Measurements from ENCODE around the gene NFATC2IP.

- TF ChIP-seq POLR2A (IDR thresholded peaks at IDR 0.05; ENCODE audit: low read depth, low read length): peak; percentile 64
- TF ChIP-seq TCF12 (IDR thresholded peaks at IDR 0.05; ENCODE audit: low read depth, low read length): no peak
- TF ChIP-seq NKRF (conservative IDR thresholded peaks at IDR 0.05): no peak
- no peak for TF ChIP-seq EGR1 (IDR thresholded peaks at IDR 0.05; ENCODE audit: borderline replicate concordance in 1 of 2, low read depth in 2 of 2, low read length in 2 of 2)
- no peak for TF ChIP-seq EZH2 (IDR thresholded peaks at IDR 0.05; ENCODE audit: borderline replicate concordance, control insufficient read depth, low read depth, low read length)
- TF ChIP-seq, protein P1, sequence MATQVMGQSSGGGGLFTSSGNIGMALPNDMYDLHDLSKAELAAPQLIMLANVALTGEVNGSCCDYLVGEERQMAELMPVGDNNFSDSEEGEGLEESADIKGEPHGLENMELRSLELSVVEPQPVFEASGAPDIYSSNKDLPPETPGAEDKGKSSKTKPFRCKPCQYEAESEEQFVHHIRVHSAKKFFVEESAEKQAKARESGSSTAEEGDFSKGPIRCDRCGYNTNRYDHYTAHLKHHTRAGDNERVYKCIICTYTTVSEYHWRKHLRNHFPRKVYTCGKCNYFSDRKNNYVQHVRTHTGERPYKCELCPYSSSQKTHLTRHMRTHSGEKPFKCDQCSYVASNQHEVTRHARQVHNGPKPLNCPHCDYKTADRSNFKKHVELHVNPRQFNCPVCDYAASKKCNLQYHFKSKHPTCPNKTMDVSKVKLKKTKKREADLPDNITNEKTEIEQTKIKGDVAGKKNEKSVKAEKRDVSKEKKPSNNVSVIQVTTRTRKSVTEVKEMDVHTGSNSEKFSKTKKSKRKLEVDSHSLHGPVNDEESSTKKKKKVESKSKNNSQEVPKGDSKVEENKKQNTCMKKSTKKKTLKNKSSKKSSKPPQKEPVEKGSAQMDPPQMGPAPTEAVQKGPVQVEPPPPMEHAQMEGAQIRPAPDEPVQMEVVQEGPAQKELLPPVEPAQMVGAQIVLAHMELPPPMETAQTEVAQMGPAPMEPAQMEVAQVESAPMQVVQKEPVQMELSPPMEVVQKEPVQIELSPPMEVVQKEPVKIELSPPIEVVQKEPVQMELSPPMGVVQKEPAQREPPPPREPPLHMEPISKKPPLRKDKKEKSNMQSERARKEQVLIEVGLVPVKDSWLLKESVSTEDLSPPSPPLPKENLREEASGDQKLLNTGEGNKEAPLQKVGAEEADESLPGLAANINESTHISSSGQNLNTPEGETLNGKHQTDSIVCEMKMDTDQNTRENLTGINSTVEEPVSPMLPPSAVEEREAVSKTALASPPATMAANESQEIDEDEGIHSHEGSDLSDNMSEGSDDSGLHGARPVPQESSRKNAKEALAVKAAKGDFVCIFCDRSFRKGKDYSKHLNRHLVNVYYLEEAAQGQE (IDR thresholded peaks at IDR 0.05; ENCODE audit: low read depth, low read length): no peak
- no peak for TF ChIP-seq TCF7 (IDR thresholded peaks at IDR 0.05; ENCODE audit: borderline replicate concordance)
- no peak for TF ChIP-seq STAT3 (IDR thresholded peaks at IDR 0.05; ENCODE audit: low read depth, low read length)
- TF ChIP-seq MAX (IDR thresholded peaks at IDR 0.05; ENCODE audit: low read depth, low read length): no peak
- no peak for TF ChIP-seq HDAC6 (IDR thresholded peaks at IDR 0.05; ENCODE audit: unreplicated experiment)
- no peak for TF ChIP-seq POLR2AphosphoS5 (IDR thresholded peaks at IDR 0.05; ENCODE audit: low read length)
- TF ChIP-seq CTCF (IDR thresholded peaks at IDR 0.05 in 2 of 3, conservative IDR thresholded peaks at IDR 0.05 in 1 of 3; ENCODE audit: control insufficient read depth in 2 of 3, extremely low read depth in 1 of 3, insufficient read depth in 1 of 3, low read depth in 3 of 3, low read length in 3 of 3): no peak
- no peak for TF ChIP-seq SUZ12 (IDR thresholded peaks at IDR 0.05; ENCODE audit: unreplicated experiment)
- TF ChIP-seq POLR2AphosphoS2 (IDR thresholded peaks at IDR 0.05; ENCODE audit: low read depth, low read length): no peak
Observed at GRCh38 chr16:28903344-28904042, 47.2 kb upstream of the NFATC2IP start.
